Stimulated activated CD4-positive, alpha-beta T cell treated with anti-CD3 and anti-CD28 coated beads, TNF-alpha, amount 100 ng/mL, for 24 hours (primary cell): ENCODE measurements around the gene PTGES3L.
"Not testable (repeated sequence)": the region's sequence is repeated elsewhere in the genome, so short reads cannot be mapped to it uniquely, and the experiment has no call there.

ENCODE experiments used
- DNase-seq, 3 experiments: peaks; one replicate each; pipeline ENCODE4 v3.0.0-alpha.2; 2020; ENCODE audit warnings: low read depth in 3 of 3

PTGES3L gene

DNA sequence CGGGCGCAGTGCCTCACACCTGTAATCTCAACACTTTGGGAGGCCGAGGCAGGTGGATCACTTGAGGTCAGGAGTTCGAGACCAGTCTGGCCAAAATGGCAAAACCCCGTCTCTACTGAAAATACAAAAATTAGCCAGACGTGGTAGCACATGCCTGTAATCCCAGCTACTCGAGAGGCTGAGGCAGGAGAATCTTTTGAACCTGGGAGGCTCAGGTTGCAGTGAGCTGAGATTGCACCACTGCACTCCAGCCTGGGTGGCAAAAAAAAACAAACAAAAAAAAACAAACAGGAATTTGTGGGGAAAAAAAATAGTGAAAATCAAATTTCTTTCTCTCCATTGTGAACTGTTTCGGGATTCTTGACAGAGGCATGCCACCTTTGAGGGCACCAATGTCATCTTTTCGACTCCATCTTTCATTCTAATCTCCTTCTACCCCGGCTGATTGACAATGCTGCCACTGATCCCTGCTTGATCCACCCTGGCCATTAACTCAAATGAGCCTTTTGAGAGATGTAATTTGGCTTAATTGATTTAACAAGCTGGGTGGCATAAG is 60.3 kb downstream of the PTGES3L start:
- DNase-seq: not testable (repeated sequence)

DNA sequence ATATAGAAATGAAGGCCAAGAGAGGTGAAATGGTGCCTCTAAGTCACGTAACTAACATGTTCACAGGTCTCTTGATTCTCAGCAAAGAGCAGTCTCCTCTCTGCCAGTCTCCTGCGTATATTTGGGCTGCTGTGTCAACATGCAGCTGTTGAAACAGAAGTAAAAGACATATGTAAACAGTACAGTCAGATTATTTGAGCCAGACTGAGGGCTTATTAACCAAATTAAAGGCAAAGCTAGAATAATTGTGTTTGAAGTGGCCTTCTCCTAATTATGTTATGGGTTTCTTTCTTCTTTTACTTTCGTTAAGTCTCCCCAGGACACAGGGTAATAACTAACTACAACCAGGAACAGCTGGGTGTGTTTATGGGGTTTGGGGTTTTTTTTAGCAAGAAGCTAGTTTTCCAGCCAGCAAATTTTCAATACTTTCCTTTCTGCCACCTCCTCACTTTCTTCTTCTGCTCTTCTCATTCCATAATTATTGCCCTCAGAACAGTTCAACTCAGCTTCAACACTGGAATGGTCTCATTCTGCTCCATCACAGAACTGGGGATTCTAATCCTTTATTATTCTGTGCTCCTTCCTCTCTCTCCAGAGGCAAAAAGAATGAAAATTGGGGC is 60.9 kb downstream of the PTGES3L start:
- DNase-seq: no peak
